Smooth muscle cell of the brain vasculature (primary cell): Measurements from ENCODE around the gene MYH10.

Source experiments
- DNase-seq: peaks from one replicate; pipeline ENCODE4 v3.0.0-alpha.2; 2012; ENCODE audit warnings: low read depth, low spot score

The MYH10 gene

GRCh38 chr17:8445536-8445935 is 185.0 kb downstream of the MYH10 start:
- no peak for DNase-seq

DNA sequence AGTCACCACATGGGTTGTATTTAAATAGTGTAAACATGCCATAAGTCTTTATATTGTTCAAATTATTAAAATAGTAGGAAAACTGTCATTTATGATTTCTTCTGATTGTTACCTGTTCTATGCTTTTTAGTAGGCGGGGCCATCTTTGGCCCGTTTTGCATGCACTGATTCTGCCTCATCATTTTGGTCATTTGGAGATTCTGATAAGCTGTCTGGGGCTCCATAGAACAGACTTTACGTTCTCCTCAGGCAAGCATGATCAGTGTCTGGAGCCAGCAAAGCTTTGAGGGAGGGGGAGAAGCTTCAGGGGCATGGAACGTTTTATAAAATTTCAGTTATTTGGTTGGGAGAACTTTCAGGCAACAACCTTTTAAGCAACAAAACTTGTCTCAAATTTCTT is 186.0 kb downstream of the MYH10 start:
- DNase-seq: no peak

DNA sequence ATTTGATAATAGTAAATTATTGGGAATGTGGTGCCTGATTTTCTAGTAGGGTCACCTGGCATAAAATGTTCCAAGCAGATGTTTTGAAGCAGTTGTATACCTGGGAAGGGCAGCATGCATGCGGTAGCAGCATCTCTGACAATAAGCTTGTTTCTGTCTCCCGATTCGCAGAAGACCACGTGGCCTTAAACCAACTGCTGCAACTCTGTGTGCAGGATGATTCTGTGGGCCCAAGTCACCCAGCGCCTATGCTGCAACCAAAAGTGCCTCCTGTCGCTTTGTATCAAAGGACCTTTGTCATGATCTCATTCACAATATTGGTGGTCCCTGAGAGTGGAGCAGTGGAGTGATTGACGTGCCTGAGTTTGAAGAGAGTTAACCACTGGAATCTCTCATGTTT is 186.8 kb downstream of the MYH10 start:
- DNase-seq: no peak

- DNase-seq: no peak
Measured at GRCh38 chr17:8442310-8442709, 188.2 kb downstream of the MYH10 start.

- DNase-seq: no peak
Measured at GRCh38 chr17:8441690-8442089, 188.8 kb downstream of the MYH10 start.

GRCh38 chr17:8439681-8440080 is 190.8 kb downstream of the MYH10 start:
- DNase-seq: no peak

DNA sequence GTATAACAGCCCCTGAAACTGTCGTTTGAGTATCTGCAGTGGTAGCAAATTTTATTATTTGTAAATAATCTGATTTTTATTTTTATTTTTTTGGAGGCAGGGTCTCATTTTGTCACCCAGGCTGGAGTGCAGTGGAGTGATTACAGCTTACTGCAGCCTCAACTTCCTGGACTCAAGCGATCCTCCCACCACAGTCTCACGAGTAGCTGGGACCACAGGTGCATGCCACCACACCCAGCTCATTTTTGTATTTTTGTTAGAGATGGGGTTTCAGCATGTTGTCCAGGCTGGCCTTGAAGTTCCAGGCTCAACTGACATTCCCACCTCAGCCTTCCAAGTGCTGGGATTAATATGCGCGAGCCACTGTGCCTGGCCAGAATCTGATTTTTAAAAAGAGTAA is 192.1 kb downstream of the MYH10 start:
- no peak for DNase-seq

DNA sequence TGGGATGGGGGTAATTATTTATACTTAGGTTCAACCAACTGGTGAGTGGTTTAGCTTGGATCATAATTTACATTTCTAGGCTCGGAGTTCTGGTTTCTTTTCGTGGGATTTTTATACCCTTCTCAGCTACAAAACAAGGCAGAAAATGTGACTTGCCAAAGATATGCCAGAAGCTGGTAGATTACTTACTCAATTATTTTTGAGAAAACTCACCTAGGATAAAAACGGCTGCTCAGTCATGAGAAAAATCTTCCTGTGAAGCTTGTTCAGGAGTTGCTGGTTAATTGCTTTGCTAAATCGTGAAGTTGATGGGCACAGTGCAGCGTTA is 193.7 kb downstream of the MYH10 start:
- DNase-seq: no peak

DNA sequence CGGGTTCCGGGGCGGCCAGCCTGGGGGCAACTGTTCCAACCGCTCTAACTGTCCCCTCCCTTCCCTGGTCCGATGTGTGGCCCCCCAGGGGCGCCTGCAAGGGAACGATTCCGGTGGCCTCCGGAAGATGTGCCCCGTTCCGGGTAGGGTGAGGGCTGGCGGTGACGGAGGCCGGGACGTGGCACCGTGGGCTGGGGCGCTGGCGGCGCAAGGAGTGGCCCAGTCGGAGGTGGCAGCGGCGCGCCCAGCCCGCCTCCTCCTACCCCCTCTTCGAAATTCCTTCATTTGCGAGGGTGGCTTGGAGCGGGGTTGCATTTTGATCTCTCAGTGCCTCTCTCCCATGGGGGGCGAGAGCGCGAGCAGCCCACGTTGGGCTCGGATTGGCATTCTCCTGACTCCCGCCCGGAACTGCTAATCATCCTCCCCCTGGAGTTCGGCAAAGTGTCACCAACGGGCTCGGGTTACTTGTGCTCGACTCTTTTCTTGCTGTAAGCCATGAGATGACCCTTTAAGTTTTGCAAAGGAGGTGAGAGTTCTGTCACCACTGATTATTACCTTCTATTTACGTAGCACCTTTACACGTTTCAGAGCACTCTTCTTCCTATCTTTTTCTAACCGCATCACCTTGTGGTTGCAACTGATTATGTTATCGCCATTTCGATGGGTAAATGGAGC is 194.2 kb downstream of the MYH10 start:
- DNase-seq: no peak

DNA sequence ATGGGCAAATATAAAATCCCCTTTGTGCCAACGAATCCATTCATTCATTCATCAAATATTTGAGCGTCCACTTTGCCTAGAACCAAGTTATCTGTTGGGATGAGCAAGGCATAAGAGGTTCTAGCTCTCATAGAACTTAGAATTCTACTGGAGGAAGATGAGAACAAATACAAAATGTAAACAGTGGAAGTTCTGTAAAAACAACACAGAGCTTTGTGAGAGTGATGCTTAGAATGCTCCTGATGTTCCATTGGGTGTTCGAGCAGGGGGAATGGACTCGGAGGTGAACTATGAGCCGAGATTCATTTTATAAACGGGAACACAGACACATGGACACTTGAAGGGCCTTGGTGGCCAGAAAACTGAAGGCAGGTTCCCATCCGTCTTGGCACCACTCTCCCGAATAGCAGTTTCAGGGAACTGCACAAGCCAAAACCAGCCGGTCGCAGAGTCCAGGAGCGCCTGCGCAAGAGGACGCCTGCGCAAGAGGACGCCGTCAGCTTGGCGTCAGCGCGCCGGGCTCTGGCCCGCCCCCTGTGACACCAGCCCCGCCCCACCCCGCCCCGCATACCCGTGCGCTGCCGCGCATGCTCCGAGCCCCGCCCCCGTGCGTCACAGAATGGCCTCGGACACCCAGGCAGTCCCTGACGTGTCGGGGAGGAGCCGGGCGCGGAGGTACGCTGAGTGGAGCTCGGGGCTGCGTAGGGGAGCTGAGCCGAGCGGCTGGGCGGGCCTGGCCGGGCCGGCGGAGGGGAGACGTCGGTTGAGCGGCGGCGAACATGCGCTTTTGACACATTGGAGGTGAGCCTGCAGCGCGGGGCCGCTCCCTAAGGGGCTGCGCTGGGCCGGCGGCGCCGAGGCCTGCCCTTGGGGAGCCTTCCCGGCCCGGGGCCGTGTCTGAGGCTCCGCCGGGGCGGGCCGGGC is 195.0 kb downstream of the MYH10 start, which contains the start of gene NDEL1:
TSS of gene NDEL1 (plus strand) at position 640 of the 924 bp plus-strand sequence. CDS start 8,388 bp downstream, outside the sequence.
- DNase-seq: peak; percentile 96

DNA sequence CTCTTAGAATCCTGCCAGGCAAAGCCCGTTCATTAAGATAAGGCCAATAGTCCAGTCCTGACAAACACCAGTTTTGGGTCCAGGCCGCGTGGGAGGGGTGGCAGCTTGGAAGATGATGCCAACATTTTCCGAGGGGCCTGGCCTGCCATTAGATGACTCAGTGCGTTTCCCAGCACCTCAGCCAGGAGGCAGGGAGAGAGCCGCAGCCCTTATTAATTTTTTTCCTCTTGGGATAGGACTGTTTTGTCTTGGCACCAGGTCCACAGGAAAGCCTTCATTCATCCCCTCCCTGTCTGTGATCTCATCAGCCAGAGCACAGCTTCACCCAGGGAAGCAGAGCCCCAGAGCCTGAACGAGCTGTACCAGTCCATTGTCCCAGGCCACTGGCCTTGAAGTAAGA is 199.6 kb downstream of the MYH10 start:
- no peak for DNase-seq

- no peak for DNase-seq
Measured at GRCh38 chr17:8426802-8427201, 203.7 kb downstream of the MYH10 start.

DNA sequence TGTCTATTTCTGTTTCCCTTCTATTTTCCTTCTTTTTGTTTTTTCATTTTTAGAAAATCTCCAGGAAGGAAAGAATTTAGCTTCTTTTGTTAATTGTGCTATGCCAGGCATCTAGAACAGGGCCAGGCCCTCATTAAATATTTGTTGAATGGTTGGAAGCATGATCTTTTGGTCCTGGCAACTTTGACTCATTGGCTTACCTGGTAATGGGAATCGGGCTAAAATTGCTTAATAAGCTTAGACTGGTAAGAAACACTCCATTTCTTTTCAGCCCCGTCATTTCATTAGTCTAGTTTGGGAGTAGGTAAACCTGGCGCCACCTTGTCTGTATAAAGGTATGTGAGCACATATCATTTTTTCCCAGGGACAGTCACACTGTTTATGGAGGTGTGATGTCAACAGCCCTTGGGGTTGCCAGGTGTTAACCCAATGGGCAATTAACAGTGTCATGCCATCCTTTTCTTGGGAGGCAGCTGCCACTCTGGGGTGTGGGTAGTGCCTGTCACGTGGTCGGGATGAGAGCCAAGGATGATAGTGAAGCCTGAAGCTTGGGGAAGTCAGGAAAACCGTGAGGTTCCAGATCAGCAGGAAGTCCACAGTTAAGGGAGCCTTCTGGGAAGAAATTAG is 204.3 kb downstream of the MYH10 start:
- DNase-seq: no peak
